Naive B cell (primary cell): ENCODE measurements around the gene IL10. TPM values are rescaled to one million over a fixed set of nuclear protein-coding genes. Genes with fewer than 3 reads are reported as not detected.
A peak's percentile ranks its signal among the peaks of the same experiment; 100 is the strongest.
"Not testable (repeated sequence)": the region's sequence is repeated elsewhere in the genome, so short reads cannot be mapped to it uniquely, and the experiment has no call there.

Source experiments
- ATAC-seq, 2 donors: fragments of 150-1000 bp; cut with Tn5 transposase; 2 replicates each; pipeline ENCODE4 v1.10.0; 2021; ENCODE audit warnings: low read depth in 2 of 2, mild to moderate bottlenecking in 2 of 2, moderate library complexity in 2 of 2
- DNase-seq: peaks from one replicate; pipeline ENCODE4 v3.0.0; 2022
- H3K27ac Mint-ChIP-seq, 6 donors: one replicate each; pipeline ENCODE4 v1.8.0; 2020 to 2022; ENCODE audit warnings: mild to moderate bottlenecking in 6 of 6, mixed read lengths in 6 of 6, moderate library complexity in 5 of 6, inconsistent platforms in 2 of 6
- H3K27me3 Mint-ChIP-seq, 3 donors: one replicate each; pipeline ENCODE4 v1.8.0; 2021 to 2022; ENCODE audit warnings: mixed read lengths in 3 of 3, mild to moderate bottlenecking in 1 of 3
- H3K36me3 Mint-ChIP-seq, 2 donors: one replicate each; pipeline ENCODE4 v1.8.0; 2020 to 2022; ENCODE audit warnings: mixed read lengths in 2 of 2, inconsistent platforms in 1 of 2, mild to moderate bottlenecking in 1 of 2
- H3K4me1 Mint-ChIP-seq, 3 donors: one replicate each; pipeline ENCODE4 v1.8.0; 2020 to 2022; ENCODE audit warnings: mixed read lengths in 3 of 3, inconsistent platforms in 1 of 3, mild to moderate bottlenecking in 1 of 3, moderate library complexity in 1 of 3
- H3K4me3 Mint-ChIP-seq, 8 donors: one replicate each; pipeline ENCODE4 v1.8.0; 2020 to 2022; ENCODE audit warnings: mild to moderate bottlenecking in 8 of 8, mixed read lengths in 8 of 8, moderate library complexity in 8 of 8, inconsistent platforms in 2 of 8
- H3K9me3 Mint-ChIP-seq, 7 donors: one replicate each; pipeline ENCODE4 v1.8.0; 2020 to 2022; ENCODE audit warnings: mixed read lengths in 7 of 7, mild to moderate bottlenecking in 5 of 7, inconsistent platforms in 2 of 7, moderate library complexity in 1 of 7
- polyA plus RNA-seq, 6 donors: library from polyadenylated mRNA; unstranded; fragments of 300-500 nt; fragmentation: Illumina TruSeq; gene quantifications; one replicate each; pipeline ENCODE4 v1.2.3, GENCODE V29; 2021; ENCODE audit warnings: low read depth in 6 of 6

IL10 gene
- polyA plus RNA-seq, 6 donors from 2014 or later: 0.17 to 0.31 TPM; not detected in 4

DNA sequence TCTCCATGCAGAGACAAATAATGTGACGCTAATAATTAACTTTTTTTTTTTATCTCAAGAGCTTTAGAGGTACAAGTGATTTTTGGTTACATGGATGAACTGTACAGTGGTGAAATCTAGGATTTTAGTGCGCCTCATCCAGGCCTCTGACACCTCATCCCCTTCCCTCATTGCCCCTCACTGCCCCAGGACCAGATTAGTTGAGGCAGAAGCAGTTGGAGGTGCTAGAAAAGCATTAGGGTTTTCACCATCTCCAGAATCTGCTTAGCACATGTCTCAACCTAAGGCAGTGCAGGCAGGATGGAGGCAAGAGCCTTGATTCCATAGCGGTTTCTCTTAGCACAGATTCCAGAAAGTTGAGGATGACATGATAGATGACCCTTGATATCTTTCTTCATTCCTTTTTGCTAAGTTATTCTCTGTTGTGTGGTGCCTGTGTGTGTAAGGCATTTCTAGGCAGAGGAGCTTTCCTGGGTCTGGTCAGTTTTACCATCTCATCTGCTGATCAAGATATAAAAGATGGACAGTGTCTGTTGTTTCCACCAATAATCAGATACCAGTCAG is 16.3 kb upstream of the IL10 start:
- no peak for DNase-seq
- Mint-ChIP-seq H3K27ac (peak overlapping the region in 3 of 6 donors; percentile 19 to 86 (median 82)), H3K4me3 (no peak overlapping the region), H3K27me3 (peaks cover 0 to 16% (median 12%) of the 10 kb centered on the region in 3 donors), H3K9me3 (no peaks in the 10 kb centered on the region), H3K36me3 (no peaks in the 10 kb centered on the region), H3K4me1 (peaks cover 21 to 47% (median 38%) of the 10 kb centered on the region in 3 donors)
- no peak for ATAC-seq

GRCh38 chr1:206787891-206788290 is 15.6 kb upstream of the IL10 start:
- Mint-ChIP-seq H3K4me3 (no peak overlapping the region), H3K4me1 (peaks cover 22 to 54% (median 38%) of the 10 kb centered on the region in 3 donors), H3K9me3 (no peaks in the 10 kb centered on the region), H3K27ac (peak overlapping the region in 1 of 6 donors; percentile 28), H3K36me3 (no peaks in the 10 kb centered on the region), H3K27me3 (peaks cover 0 to 16% (median 12%) of the 10 kb centered on the region in 3 donors)
- DNase-seq: no peak
- ATAC-seq: no peak

DNA sequence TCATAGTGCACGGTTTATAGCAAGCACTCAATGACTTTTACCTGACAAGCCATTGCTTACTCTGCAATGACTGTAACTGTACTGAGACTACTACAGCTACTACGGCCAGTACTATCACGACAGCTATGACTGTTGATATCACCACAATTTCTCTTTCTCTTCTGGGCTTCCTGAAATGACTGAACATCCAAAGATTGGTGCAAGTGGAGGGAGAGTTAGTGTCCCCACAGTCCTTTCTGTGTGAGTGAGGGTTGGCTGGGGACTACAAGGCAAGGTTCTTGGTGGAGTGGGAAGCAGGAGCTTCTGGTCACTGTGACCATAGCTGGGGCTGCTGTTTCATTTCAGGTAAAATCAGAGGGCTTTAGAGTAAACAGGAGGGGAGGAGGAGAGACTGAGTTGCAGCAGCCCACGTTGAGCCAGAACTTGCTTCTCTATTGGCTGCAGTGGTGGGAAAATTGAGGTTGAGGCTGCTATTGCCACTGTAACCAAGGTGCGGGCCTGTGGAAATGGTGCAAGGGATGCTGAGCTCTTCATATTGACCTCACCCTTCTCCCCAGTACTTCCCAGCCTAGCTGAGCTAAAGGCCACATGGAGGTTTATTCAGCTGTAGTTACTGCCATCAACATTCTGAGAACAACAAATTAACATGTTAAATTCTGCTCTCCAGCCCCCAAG is 14.1 kb upstream of the IL10 start:
- peak overlapping the region in 1 of 6 donors; percentile 13 for H3K27ac Mint-ChIP-seq
- H3K4me3 Mint-ChIP-seq: no peak overlapping the region
- no peak for DNase-seq
- ATAC-seq: no peak
- no peaks in the 10 kb centered on the region for H3K36me3 Mint-ChIP-seq
- peaks cover 32 to 57% (median 47%) of the 10 kb centered on the region in 3 donors for H3K4me1 Mint-ChIP-seq
- peaks cover 0 to 16% (median 12%) of the 10 kb centered on the region in 3 donors for H3K27me3 Mint-ChIP-seq
- H3K9me3 Mint-ChIP-seq: no peaks in the 10 kb centered on the region

DNA sequence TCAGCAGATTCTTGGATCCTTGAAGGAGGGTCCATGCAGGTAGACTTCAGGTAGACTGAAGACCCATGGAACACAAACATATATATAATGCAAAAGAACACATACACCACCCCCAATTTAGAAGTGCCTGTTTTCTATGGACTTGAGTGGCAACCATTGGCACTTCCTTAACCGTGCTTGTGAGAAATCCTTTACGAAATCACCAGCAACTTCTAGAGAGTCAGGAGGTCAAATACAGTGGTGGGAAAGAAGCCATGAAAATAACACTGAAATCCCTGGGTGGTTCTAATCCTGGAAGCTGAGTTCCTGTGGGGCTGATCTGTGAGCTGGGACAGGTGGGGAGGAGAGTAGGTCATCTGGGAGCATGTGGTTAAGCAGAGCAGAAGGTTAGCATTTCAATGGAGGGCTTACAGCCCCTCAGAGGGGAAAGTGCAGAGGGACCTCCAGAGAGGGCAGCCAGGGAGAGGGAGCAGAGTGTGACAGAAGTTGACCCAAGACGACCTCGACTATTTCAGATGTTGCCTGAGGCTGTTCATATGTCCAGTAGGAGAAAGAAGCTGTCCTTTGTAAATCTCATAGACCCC is 13.0 kb upstream of the IL10 start:
- no peak for DNase-seq
- Mint-ChIP-seq H3K27ac (peak overlapping the region in 5 of 6 donors; percentile 1 to 76 (median 48)), H3K4me1 (peaks cover 32 to 47% (median 41%) of the 10 kb centered on the region in 3 donors), H3K36me3 (no peaks in the 10 kb centered on the region), H3K9me3 (no peaks in the 10 kb centered on the region), H3K27me3 (peaks cover 0 to 16% (median 12%) of the 10 kb centered on the region in 3 donors), H3K4me3 (peak overlapping the region in 1 of 8 donors; percentile 6)
- no peak for ATAC-seq

- Mint-ChIP-seq H3K36me3 (no peaks in the 10 kb centered on the region), H3K4me3 (peak overlapping the region in 6 of 8 donors; percentile 17 to 82 (median 58)), H3K4me1 (peaks cover 32 to 43% (median 38%) of the 10 kb centered on the region in 3 donors), H3K27ac (peak overlapping the region in 4 of 6 donors; percentile 39 to 91 (median 72)), H3K27me3 (peaks cover 0 to 16% (median 8%) of the 10 kb centered on the region in 3 donors), H3K9me3 (no peaks in the 10 kb centered on the region)
- peak; percentile 46 to 51 for ATAC-seq
- DNase-seq: no peak
These were observed 12.2 kb upstream of the IL10 start for GRCh38 chr1:206784471-206784903.

- Mint-ChIP-seq H3K9me3 (no peaks in the 10 kb centered on the region), H3K27ac (peak overlapping the region in 1 of 6 donors; percentile 36), H3K4me3 (no peak overlapping the region), H3K4me1 (peaks cover 32 to 43% (median 38%) of the 10 kb centered on the region in 3 donors), H3K27me3 (peaks cover 0 to 16% (median 8%) of the 10 kb centered on the region in 3 donors), H3K36me3 (no peaks in the 10 kb centered on the region)
- DNase-seq (no peak), ATAC-seq (no peak)
These were observed 11.2 kb upstream of the IL10 start for GRCh38 chr1:206783506-206783905.

GRCh38 chr1:206782448-206782847 is 10.2 kb upstream of the IL10 start:
- H3K9me3 Mint-ChIP-seq: no peaks in the 10 kb centered on the region
- H3K27me3 Mint-ChIP-seq: peaks cover 0 to 11% (median 8%) of the 10 kb centered on the region in 3 donors
- ATAC-seq: peak; percentile 67 to 79
- no peaks in the 10 kb centered on the region for H3K36me3 Mint-ChIP-seq
- peak overlapping the region in 5 of 6 donors; percentile 28 to 78 (median 51) for H3K27ac Mint-ChIP-seq
- peaks cover 32 to 43% (median 38%) of the 10 kb centered on the region in 3 donors for H3K4me1 Mint-ChIP-seq
- peak; percentile 69 for DNase-seq
- peak overlapping the region in 7 of 8 donors; percentile 6 to 82 (median 64) for H3K4me3 Mint-ChIP-seq

GRCh38 chr1:206779638-206780037 is 7.3 kb upstream of the IL10 start:
- DNase-seq (peak; percentile 48), ATAC-seq (peak; percentile 49 to 63)
- Mint-ChIP-seq H3K4me1 (peaks cover 19 to 30% (median 22%) of the 10 kb centered on the region in 3 donors), H3K27ac (no peak overlapping the region), H3K4me3 (no peak overlapping the region), H3K9me3 (no peaks in the 10 kb centered on the region), H3K27me3 (no peaks in the 10 kb centered on the region), H3K36me3 (no peaks in the 10 kb centered on the region)

- not testable (repeated sequence) for DNase-seq, H3K27me3 Mint-ChIP-seq, H3K4me3 Mint-ChIP-seq, H3K27ac Mint-ChIP-seq, H3K36me3 Mint-ChIP-seq, ATAC-seq, H3K9me3 Mint-ChIP-seq
- peaks cover 19 to 31% (median 23%) of the 10 kb centered on the region in 3 donors for H3K4me1 Mint-ChIP-seq
These were observed 6.6 kb upstream of the IL10 start for GRCh38 chr1:206778911-206779310.

DNA sequence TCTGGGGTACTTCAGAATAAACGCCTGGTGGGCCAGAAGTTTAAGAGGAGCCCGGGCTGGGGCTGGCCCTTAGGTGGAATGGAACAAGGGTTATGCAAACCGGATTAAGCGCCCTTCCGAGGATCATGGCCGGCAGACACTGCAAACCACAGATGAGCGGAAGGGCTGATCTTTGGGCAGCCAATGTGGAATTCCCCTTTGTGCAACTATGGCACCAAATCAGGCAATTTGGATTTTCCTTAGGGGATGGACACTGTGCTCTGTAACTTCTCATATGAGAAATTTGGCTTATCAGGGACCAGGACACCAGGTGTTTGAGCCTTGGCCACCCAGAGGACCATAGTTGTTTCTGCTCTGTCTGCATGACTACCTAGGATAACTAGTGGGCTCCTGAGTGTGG is 5.7 kb upstream of the IL10 start:
- Mint-ChIP-seq H3K4me3 (no peak overlapping the region), H3K4me1 (peaks cover 28 to 32% (median 31%) of the 10 kb centered on the region in 3 donors), H3K27me3 (peaks cover 0 to 4% (median 0%) of the 10 kb centered on the region in 3 donors), H3K9me3 (no peaks in the 10 kb centered on the region), H3K36me3 (no peaks in the 10 kb centered on the region), H3K27ac (no peak overlapping the region)
- DNase-seq: no peak
- ATAC-seq: no peak

- H3K9me3 Mint-ChIP-seq: no peaks in the 10 kb centered on the region
- no peak for DNase-seq
- no peak for ATAC-seq
- H3K36me3 Mint-ChIP-seq: no peaks in the 10 kb centered on the region
- peaks cover 0 to 12% (median 10%) of the 10 kb centered on the region in 3 donors for H3K27me3 Mint-ChIP-seq
- H3K4me3 Mint-ChIP-seq: no peak overlapping the region
- H3K4me1 Mint-ChIP-seq: peaks cover 33 to 39% (median 35%) of the 10 kb centered on the region in 3 donors
- peak overlapping the region in 1 of 6 donors; percentile 68 for H3K27ac Mint-ChIP-seq
These were observed 3.9 kb upstream of the IL10 start for GRCh38 chr1:206776229-206776628.

DNA sequence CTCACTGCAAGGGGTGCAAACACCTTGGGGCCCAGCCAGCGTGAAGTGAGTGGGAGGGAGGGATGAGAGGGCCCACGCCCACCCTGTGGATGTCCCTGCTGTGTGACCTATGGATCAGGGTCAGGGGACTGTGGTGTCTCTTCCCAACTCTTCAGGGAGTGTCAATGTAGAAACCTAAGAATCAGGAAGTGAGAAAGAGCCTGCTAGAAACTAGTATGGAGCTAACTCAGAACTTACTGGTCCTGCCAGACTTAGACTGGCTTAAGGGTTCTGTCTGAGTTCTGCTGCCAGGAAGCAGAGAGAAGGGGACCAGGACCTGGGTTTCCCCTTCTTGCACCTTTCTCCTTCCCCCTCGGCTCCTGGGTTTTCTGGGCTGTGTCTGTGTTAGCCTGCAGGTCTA is 1.8 kb upstream of the IL10 start:
- Mint-ChIP-seq H3K27me3 (peaks cover 0 to 30% (median 20%) of the 10 kb centered on the region in 3 donors), H3K9me3 (no peaks in the 10 kb centered on the region), H3K27ac (no peak overlapping the region), H3K4me3 (peak overlapping the region in 1 of 8 donors; percentile 6), H3K4me1 (peaks cover 49 to 59% (median 49%) of the 10 kb centered on the region in 3 donors), H3K36me3 (no peaks in the 10 kb centered on the region)
- peak; percentile 43 to 53 for ATAC-seq
- DNase-seq: no peak

DNA sequence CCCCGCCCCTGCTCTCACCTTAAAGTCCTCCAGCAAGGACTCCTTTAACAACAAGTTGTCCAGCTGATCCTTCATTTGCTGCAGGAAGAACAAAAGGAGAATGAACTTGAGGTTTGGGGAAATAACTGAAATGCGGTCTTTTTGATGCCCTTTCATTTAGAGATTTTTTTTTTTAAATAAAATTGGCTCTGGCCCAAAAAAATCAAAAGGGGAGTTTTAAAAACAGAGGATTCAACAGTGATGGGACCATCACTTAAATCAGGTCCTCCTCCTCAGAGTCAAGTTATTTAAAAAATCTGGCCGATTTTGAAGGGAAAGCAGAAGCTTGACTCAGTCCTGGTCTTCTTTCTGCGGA is 979 bp downstream of the IL10 start:
- ATAC-seq: no peak
- no peak overlapping the region for H3K27ac Mint-ChIP-seq
- H3K36me3 Mint-ChIP-seq: no peaks in the 10 kb centered on the region
- H3K4me1 Mint-ChIP-seq: peaks cover 54 to 67% (median 57%) of the 10 kb centered on the region in 3 donors
- H3K9me3 Mint-ChIP-seq: no peaks in the 10 kb centered on the region
- DNase-seq: no peak
- H3K4me3 Mint-ChIP-seq: peak overlapping the region in 1 of 8 donors; percentile 18
- peaks cover 0 to 30% (median 25%) of the 10 kb centered on the region in 3 donors for H3K27me3 Mint-ChIP-seq
